ENCODE data around the gene LENEP. TPM values are rescaled to one million over a fixed set of nuclear protein-coding genes. Genes with fewer than 3 reads are reported as not detected.

Gene LENEP
- total RNA-seq, 1 experiment from 2014 or later, result 0.42 TPM

GRCh38 chr1:154958681-154959425, 34.5 kb upstream of the LENEP start:
- TF ChIP-seq CTCF (IDR thresholded peaks at IDR 0.05 in 2 of 3, conservative IDR thresholded peaks at IDR 0.05 in 1 of 3; ENCODE audit: borderline replicate concordance in 1 of 3, insufficient read depth in 1 of 3, low read depth in 2 of 3, low read length in 2 of 3) (no peak), SRF (IDR thresholded peaks at IDR 0.05; ENCODE audit: low read depth) (no peak), ELF1 (IDR thresholded peaks at IDR 0.05; ENCODE audit: borderline replicate concordance, low read depth) (no peak), EZH2phosphoT487 (IDR thresholded peaks at IDR 0.05; ENCODE audit: borderline replicate concordance) (no peak), MAX (IDR thresholded peaks at IDR 0.05) (no peak), JUND (IDR thresholded peaks at IDR 0.05) (no peak), POLR2AphosphoS5 (IDR thresholded peaks at IDR 0.05; ENCODE audit: low read depth, low read length) (no peak), EGR1 (IDR thresholded peaks at IDR 0.05; ENCODE audit: low read depth) (no peak), CBX3 (IDR thresholded peaks at IDR 0.05; ENCODE audit: low read depth) (no peak), REST (IDR thresholded peaks at IDR 0.05; ENCODE audit: low read depth) (no peak), ZBTB33 (IDR thresholded peaks at IDR 0.05; ENCODE audit: extremely low read depth, insufficient replicate concordance, low read length) (no peak), FOSL1 (IDR thresholded peaks at IDR 0.05; ENCODE audit: low read depth) (no peak)
- no peaks in the 10 kb centered on the region for H4K20me1 ChIP-seq (ENCODE audit: insufficient read depth)
- no TSS peak for BruUV-seq (replicated peaks)
- no peak overlapping the region for H3K4me3 ChIP-seq (replicated peaks in 1 of 2; ENCODE audit: low read depth in 1 of 2, low read length in 2 of 2)
- POLR2A ChIA-PET, result no interaction called here
- H2AFZ ChIP-seq (ENCODE audit: low read depth, low read length, poor library complexity, severe bottlenecking), result no peak overlapping the region
- intact Hi-C loops (cut with micrococcal nuclease), result no loop called here
- ATAC-seq (no peak), DNase-seq (ENCODE audit: low read depth, low spot score) (no peak)
- H3K9me3 ChIP-seq (ENCODE audit: control insufficient read depth in 1 of 2, insufficient read depth in 1 of 2, low read depth in 1 of 2, low read length in 2 of 2), result no peaks in the 10 kb centered on the region
- no peak overlapping the region for H3K4me2 ChIP-seq (ENCODE audit: low read length)
- H3K27ac ChIP-seq (ENCODE audit: low read depth, low read length), result no peak overlapping the region
- peaks cover 27 to 57% of the 10 kb centered on the region in 2 experiments for H3K4me1 ChIP-seq (ENCODE audit: control insufficient read depth in 1 of 2, insufficient read depth in 2 of 2, low read length in 2 of 2)
- peaks cover 8 to 21% of the 10 kb centered on the region in 2 experiments; a peak in 2 of 4 replicates for H3K36me3 ChIP-seq (ENCODE audit: control insufficient read depth in 1 of 2, insufficient read depth in 2 of 2, low read length in 2 of 2)
- CTCF ChIA-PET, result no interaction called here
- H3K9ac ChIP-seq (ENCODE audit: low read length), result no peak overlapping the region
- H3K27me3 ChIP-seq (ENCODE audit: insufficient read depth, low read length), result no peaks in the 10 kb centered on the region
- peaks cover 17% of the 10 kb centered on the region for H3K79me2 ChIP-seq (ENCODE audit: insufficient read depth, low read length)
- H3K9me2 ChIP-seq (ENCODE audit: insufficient read depth), result no peaks in the 10 kb centered on the region
- RAD21 ChIA-PET (ENCODE audit: low non-redundant PET in 1 of 2, low total read pairs in 2 of 2, uncharacterized antibody in 2 of 2, unreplicated experiment in 2 of 2), result interaction anchor here in 1 of 2 experiments (0.6 kb wide), 1 partner anchor 343 kb away, joined by 3 read pairs; no protein-coding TSS in a partner anchor

All from HCT116 (cell line).